Effector memory CD8-positive, alpha-beta T cell (primary cell): Measurements from ENCODE around the gene FCF1.

Experiments
- ATAC-seq: fragments of 150-1000 bp; cut with Tn5 transposase; replicated peaks from 2 replicates; pipeline ENCODE4 v1.10.0; 2021; ENCODE audit warnings: mild to moderate bottlenecking, moderate library complexity
- DNase-seq, 3 experiments: peaks; one replicate each; pipeline ENCODE4 v3.0.0; 2021
- H3K27ac Mint-ChIP-seq, 2 donors: one replicate each; pipeline ENCODE4 v1.8.0; 2022; ENCODE audit warnings: mild to moderate bottlenecking in 2 of 2, mixed read lengths in 2 of 2, moderate library complexity in 2 of 2
- H3K27me3 Mint-ChIP-seq, 2 donors: one replicate each; pipeline ENCODE4 v1.8.0; 2022; ENCODE audit warnings: mixed read lengths in 2 of 2
- H3K36me3 Mint-ChIP-seq: one replicate; pipeline ENCODE4 v1.8.0; 2022; ENCODE audit warnings: mild to moderate bottlenecking, moderate library complexity, mixed read lengths; ENCODE audit not compliant: insufficient read depth
- H3K4me1 Mint-ChIP-seq, 2 donors: one replicate each; pipeline ENCODE4 v1.8.0; 2022; ENCODE audit warnings: low read depth in 2 of 2, mixed read lengths in 2 of 2
- H3K4me3 Mint-ChIP-seq, 2 donors: one replicate each; pipeline ENCODE4 v1.8.0; 2022; ENCODE audit warnings: mild to moderate bottlenecking in 2 of 2, mixed read lengths in 2 of 2, moderate library complexity in 2 of 2
- H3K9me3 Mint-ChIP-seq, 2 donors: one replicate each; pipeline ENCODE4 v1.8.0; 2022; ENCODE audit warnings: mixed read lengths in 2 of 2

Gene FCF1

GRCh38 chr14:74710480-74710879 is 2.5 kb upstream of the FCF1 start:
- Mint-ChIP-seq H3K4me3 (peak overlapping the region; percentile 50 to 90), H3K9me3 (no peaks in the 10 kb centered on the region), H3K4me1 (peaks cover 22 to 51% of the 10 kb centered on the region in 2 donors), H3K27ac (no peak overlapping the region), H3K36me3 (peaks cover 17% of the 10 kb centered on the region), H3K27me3 (no peaks in the 10 kb centered on the region)
- DNase-seq, result no peak
- no peak for ATAC-seq

GRCh38 chr14:74711651-74712050 is 1.3 kb upstream of the FCF1 start:
- Mint-ChIP-seq H3K9me3 (no peaks in the 10 kb centered on the region), H3K27me3 (no peaks in the 10 kb centered on the region), H3K36me3 (peaks cover 28% of the 10 kb centered on the region), H3K27ac (no peak overlapping the region), H3K4me1 (peaks cover 21 to 58% of the 10 kb centered on the region in 2 donors), H3K4me3 (peak overlapping the region; percentile 90)
- DNase-seq, result no peak
- no peak for ATAC-seq

- DNase-seq (no peak), ATAC-seq (no peak)
- peak overlapping the region; percentile 95 to 96 for H3K27ac Mint-ChIP-seq
- H3K4me3 Mint-ChIP-seq, result peak overlapping the region; percentile 90
- peaks cover 36% of the 10 kb centered on the region for H3K36me3 Mint-ChIP-seq
- peaks cover 23 to 54% of the 10 kb centered on the region in 2 donors for H3K4me1 Mint-ChIP-seq
- H3K27me3 Mint-ChIP-seq, result no peaks in the 10 kb centered on the region
- H3K9me3 Mint-ChIP-seq, result no peaks in the 10 kb centered on the region
These were observed 421 bp downstream of the FCF1 start for GRCh38 chr14:74713395-74713735.

GRCh38 chr14:74720526-74720925 is 7.6 kb downstream of the FCF1 start:
- H3K4me3 Mint-ChIP-seq, result no peak overlapping the region
- peaks cover 3 to 13% of the 10 kb centered on the region in 2 donors for H3K4me1 Mint-ChIP-seq
- H3K36me3 Mint-ChIP-seq, result peaks cover 87% of the 10 kb centered on the region
- DNase-seq (no peak), ATAC-seq (no peak)
- H3K27me3 Mint-ChIP-seq, result no peaks in the 10 kb centered on the region
- no peaks in the 10 kb centered on the region for H3K9me3 Mint-ChIP-seq
- no peak overlapping the region for H3K27ac Mint-ChIP-seq

- Mint-ChIP-seq H3K36me3 (peaks cover 66% of the 10 kb centered on the region), H3K27ac (no peak overlapping the region), H3K4me3 (no peak overlapping the region), H3K9me3 (no peaks in the 10 kb centered on the region), H3K27me3 (no peaks in the 10 kb centered on the region), H3K4me1 (peaks cover 0 to 4% of the 10 kb centered on the region in 2 donors)
- DNase-seq, result no peak
- ATAC-seq, result no peak
These were observed 10.2 kb downstream of the FCF1 start for GRCh38 chr14:74723134-74723533.

- H3K4me3 Mint-ChIP-seq, result no peak overlapping the region
These were observed 19.4 kb downstream of the FCF1 start for GRCh38 chr14:74732387-74732786.

GRCh38 chr14:74733221-74733620 is 20.3 kb downstream of the FCF1 start:
- DNase-seq, result no peak
- Mint-ChIP-seq H3K36me3 (peaks cover 63% of the 10 kb centered on the region), H3K9me3 (no peaks in the 10 kb centered on the region), H3K27ac (no peak overlapping the region), H3K27me3 (no peaks in the 10 kb centered on the region), H3K4me1 (peaks cover 4 to 9% of the 10 kb centered on the region in 2 donors), H3K4me3 (no peak overlapping the region)
- no peak for ATAC-seq

More at GRCh38 chr14:74732387-74732786, 19.4 kb downstream of the FCF1 start:
- ATAC-seq (no peak), DNase-seq (no peak)
- no peaks in the 10 kb centered on the region for H3K27me3 Mint-ChIP-seq
- H3K9me3 Mint-ChIP-seq, result no peaks in the 10 kb centered on the region
- no peak overlapping the region for H3K27ac Mint-ChIP-seq
- peaks cover 55% of the 10 kb centered on the region for H3K36me3 Mint-ChIP-seq
- H3K4me1 Mint-ChIP-seq, result peaks cover 4 to 9% of the 10 kb centered on the region in 2 donors

- DNase-seq, result no peak
- Mint-ChIP-seq H3K27me3 (no peaks in the 10 kb centered on the region), H3K36me3 (peaks cover 71% of the 10 kb centered on the region), H3K4me1 (peaks cover 0 to 6% of the 10 kb centered on the region in 2 donors), H3K4me3 (no peak overlapping the region), H3K27ac (no peak overlapping the region), H3K9me3 (no peaks in the 10 kb centered on the region)
- ATAC-seq, result no peak
These were observed 22.2 kb downstream of the FCF1 start for GRCh38 chr14:74735125-74735524.

GRCh38 chr14:74737753-74738325 is 24.9 kb downstream of the FCF1 start:
- no peak for DNase-seq
- no peak for ATAC-seq
- peaks cover 57% of the 10 kb centered on the region for H3K36me3 Mint-ChIP-seq
- H3K4me3 Mint-ChIP-seq, result no peak overlapping the region
- H3K4me1 Mint-ChIP-seq, result no peaks in the 10 kb centered on the region
- H3K9me3 Mint-ChIP-seq, result no peaks in the 10 kb centered on the region
- H3K27ac Mint-ChIP-seq, result no peak overlapping the region
- H3K27me3 Mint-ChIP-seq, result no peaks in the 10 kb centered on the region

- H3K9me3 Mint-ChIP-seq, result no peaks in the 10 kb centered on the region
- H3K27ac Mint-ChIP-seq, result no peak overlapping the region
- ATAC-seq (no peak), DNase-seq (no peak)
- H3K4me1 Mint-ChIP-seq, result no peaks in the 10 kb centered on the region
- no peaks in the 10 kb centered on the region for H3K27me3 Mint-ChIP-seq
- H3K36me3 Mint-ChIP-seq, result peaks cover 43% of the 10 kb centered on the region
- H3K4me3 Mint-ChIP-seq, result no peak overlapping the region
These were observed 26.5 kb downstream of the FCF1 start for GRCh38 chr14:74739293-74740030.

GRCh38 chr14:74747237-74747636 is 34.3 kb downstream of the FCF1 start:
- Mint-ChIP-seq H3K27me3 (no peaks in the 10 kb centered on the region), H3K4me1 (no peaks in the 10 kb centered on the region), H3K4me3 (no peak overlapping the region), H3K9me3 (peaks cover 3 to 7% of the 10 kb centered on the region in 2 donors), H3K27ac (no peak overlapping the region), H3K36me3 (no peaks in the 10 kb centered on the region)
- no peak for ATAC-seq
- no peak for DNase-seq

- Mint-ChIP-seq H3K36me3 (no peaks in the 10 kb centered on the region), H3K4me1 (no peaks in the 10 kb centered on the region), H3K27ac (no peak overlapping the region), H3K27me3 (peaks cover 0 to 6% of the 10 kb centered on the region in 2 donors), H3K4me3 (no peak overlapping the region), H3K9me3 (peaks cover 4 to 14% of the 10 kb centered on the region in 2 donors)
- DNase-seq (no peak), ATAC-seq (no peak)
These were observed 41.2 kb downstream of the FCF1 start for GRCh38 chr14:74754157-74754556.

GRCh38 chr14:74754899-74755298 is 42.0 kb downstream of the FCF1 start:
- Mint-ChIP-seq H3K9me3 (peaks cover 4 to 14% of the 10 kb centered on the region in 2 donors), H3K36me3 (no peaks in the 10 kb centered on the region), H3K4me3 (no peak overlapping the region), H3K27ac (no peak overlapping the region), H3K27me3 (peaks cover 0 to 6% of the 10 kb centered on the region in 2 donors), H3K4me1 (no peaks in the 10 kb centered on the region)
- DNase-seq (no peak), ATAC-seq (no peak)

GRCh38 chr14:74756326-74756725 is 43.4 kb downstream of the FCF1 start:
- H3K9me3 Mint-ChIP-seq, result peaks cover 4 to 14% of the 10 kb centered on the region in 2 donors
- H3K4me1 Mint-ChIP-seq, result no peaks in the 10 kb centered on the region
- no peaks in the 10 kb centered on the region for H3K36me3 Mint-ChIP-seq
- H3K27ac Mint-ChIP-seq, result no peak overlapping the region
- DNase-seq (no peak), ATAC-seq (no peak)
- no peak overlapping the region for H3K4me3 Mint-ChIP-seq
- peaks cover 0 to 6% of the 10 kb centered on the region in 2 donors for H3K27me3 Mint-ChIP-seq
